Fibroblast of the aortic adventitia (primary cell): Measurements from ENCODE around the gene TREH. TPM values are rescaled to one million over a fixed set of nuclear protein-coding genes. Genes with fewer than 3 reads are reported as not detected.

Source experiments
- DNase-seq: peaks from one replicate; pipeline ENCODE4 v3.0.0-alpha.2; 2010; ENCODE audit warnings: low read depth
- H3K4me3 ChIP-seq: 2 replicates; pipeline ENCODE4 v1.5.1; 2011; ENCODE audit warnings: low read depth, mild to moderate bottlenecking, control low read depth, low read length, moderate library complexity
- CTCF ChIP-seq: IDR thresholded peaks from 2 replicates; pipeline ENCODE4 v1.5.1; 2011; ENCODE audit warnings: mild to moderate bottlenecking, low read length, control low read depth, inconsistent platforms; ENCODE audit not compliant: insufficient read depth
- total RNA-seq: library from RNA; depleted of rRNA; stranded (reverse); fragments of >200 nt; gene quantifications from 2 replicates; pipeline ENCODE4 v1.2.3, GENCODE V29; 2012; ENCODE audit warnings: low replicate concordance

The TREH gene
- total RNA-seq, 1 donor = not detected

- TF ChIP-seq CTCF = no peak
- H3K4me3 ChIP-seq = no peak overlapping the region
- DNase-seq = no peak
Measured at GRCh38 chr11:118658429-118659313, 20.8 kb downstream of the TREH start.

GRCh38 chr11:118657709-118658428, 21.6 kb downstream of the TREH start:
- DNase-seq = no peak
- TF ChIP-seq CTCF = no peak
- no peak overlapping the region for H3K4me3 ChIP-seq

- TF ChIP-seq CTCF = no peak
- H3K4me3 ChIP-seq = no peak overlapping the region
- DNase-seq = no peak
Measured at GRCh38 chr11:118657238-118657637, 22.2 kb downstream of the TREH start.

- H3K4me3 ChIP-seq = no peak overlapping the region
- no peak for TF ChIP-seq CTCF
- DNase-seq = no peak
Measured at GRCh38 chr11:118656563-118657165, 22.8 kb downstream of the TREH start.

- no peak overlapping the region for H3K4me3 ChIP-seq
- DNase-seq = no peak
- no peak for TF ChIP-seq CTCF
Measured at GRCh38 chr11:118655486-118656190, 23.8 kb downstream of the TREH start.

GRCh38 chr11:118653684-118654390, 25.6 kb downstream of the TREH start:
- no peak for DNase-seq
- H3K4me3 ChIP-seq = no peak overlapping the region
- TF ChIP-seq CTCF = no peak
